WTC11 (cell line): ENCODE results near the gene TSPAN17. TPM values are rescaled to one million over a fixed set of nuclear protein-coding genes. Genes with fewer than 3 reads are reported as not detected.

Source experiments
- ATAC-seq: fragments of 200-7000 bp; cut with Tn5 transposase; 2 replicates; pipeline ENCODE4 v1.10.0; 2021; ENCODE audit warnings: mild to moderate bottlenecking, moderate library complexity
- CTCF ChIA-PET: fragments of 300-600 bp; sonication (Branson Sonifier 250); formaldehyde crosslinking; loops from one replicate; lab custom pipeline; 2021; ENCODE audit warnings: antibody characterized with exemption; lab: Charles Lee
- POLR2A ChIA-PET: fragments of 350-600 bp; sonication (Branson Sonifier 250); formaldehyde crosslinking; loops from one replicate; lab custom pipeline; 2021; ENCODE audit warnings: antibody characterized with exemption; lab: Charles Lee
- DNase-seq: peaks from one replicate; pipeline ENCODE4 v3.0.0; 2021; ENCODE audit warnings: low spot score
- H3K27ac Mint-ChIP-seq: 2 replicates; pipeline ENCODE4 v1.8.0; 2021; ENCODE audit warnings: mixed read lengths
- H3K27me3 Mint-ChIP-seq: 2 replicates; pipeline ENCODE4 v1.8.0; 2021; ENCODE audit warnings: low read depth, mild to moderate bottlenecking, moderate library complexity, mixed read lengths
- H3K36me3 Mint-ChIP-seq: 2 replicates; pipeline ENCODE4 v1.8.0; 2021; ENCODE audit warnings: mixed read lengths
- H3K4me1 Mint-ChIP-seq: 2 replicates; pipeline ENCODE4 v1.8.0; 2022; ENCODE audit warnings: mixed read lengths
- H3K4me3 Mint-ChIP-seq: 2 replicates; pipeline ENCODE4 v1.8.0; 2021; ENCODE audit warnings: mild to moderate bottlenecking, moderate library complexity, mixed read lengths
- H3K9me3 Mint-ChIP-seq: 2 replicates; pipeline ENCODE4 v1.8.0; 2021; ENCODE audit warnings: mixed read lengths
- ARID4B ChIP-seq: sonication (generic); formaldehyde crosslinking; IDR thresholded peaks from 2 replicates; pipeline ENCODE4 v1.8.0; 2023; ENCODE audit warnings: missing genetic modification reagents, mild to moderate bottlenecking, borderline replicate concordance
- ATF6 ChIP-seq: sonication (generic); formaldehyde crosslinking; IDR thresholded peaks from 2 replicates; pipeline ENCODE4 v1.8.1; 2023; ENCODE audit warnings: mild to moderate bottlenecking, missing genetic modification reagents
- CBFB ChIP-seq: sonication (generic); formaldehyde crosslinking; IDR thresholded peaks from 2 replicates; pipeline ENCODE4 v1.8.1; 2022; ENCODE audit warnings: mild to moderate bottlenecking, low read depth, missing genetic modification reagents
- CTCF ChIP-seq: fragments of 200-600 bp; IDR thresholded peaks from 2 replicates; pipeline ENCODE4 v1.8.0; 2022; ENCODE audit warnings: antibody characterized with exemption
- FOXK1 ChIP-seq: sonication (generic); formaldehyde crosslinking; IDR thresholded peaks from 2 replicates; pipeline ENCODE4 v1.8.0; 2022; ENCODE audit warnings: mild to moderate bottlenecking, moderate library complexity, missing genetic modification reagents
- FOXP1 ChIP-seq: sonication (generic); formaldehyde crosslinking; IDR thresholded peaks from 2 replicates; pipeline ENCODE4 v1.8.0; 2022; ENCODE audit warnings: missing genetic modification reagents, mild to moderate bottlenecking, moderate library complexity, borderline replicate concordance
- FOXP4 ChIP-seq: sonication (generic); formaldehyde crosslinking; IDR thresholded peaks from 2 replicates; pipeline ENCODE4 v1.8.0; 2022; ENCODE audit warnings: mild to moderate bottlenecking, missing genetic modification reagents
- GRHL2 ChIP-seq: fragments of 250-450 bp; sonication (Bioruptor Pico); IDR thresholded peaks from 2 replicates; pipeline ENCODE4 v1.8.0; 2022; ENCODE audit warnings: mild to moderate bottlenecking, moderate library complexity; ENCODE audit not compliant: insufficient replicate concordance, severe bottlenecking
- IRF2 ChIP-seq: sonication (generic); formaldehyde crosslinking; IDR thresholded peaks from 2 replicates; pipeline ENCODE4 v1.8.0; 2022; ENCODE audit warnings: low read depth, missing genetic modification reagents, borderline replicate concordance
- MXD4 ChIP-seq: fragments of 250-450 bp; sonication (Bioruptor Pico); IDR thresholded peaks from 2 replicates; pipeline ENCODE4 v1.8.0; 2021; ENCODE audit warnings: mild to moderate bottlenecking, moderate library complexity, borderline replicate concordance
- SMAD3 ChIP-seq: sonication (generic); formaldehyde crosslinking; IDR thresholded peaks from 2 replicates; pipeline ENCODE4 v1.8.0; 2022; ENCODE audit warnings: missing genetic modification reagents, mild to moderate bottlenecking, borderline replicate concordance
- ZNF396 ChIP-seq: fragments of 250-450 bp; sonication (Bioruptor Pico); IDR thresholded peaks from 2 replicates; pipeline ENCODE4 v1.8.0; 2021; ENCODE audit warnings: mild to moderate bottlenecking, moderate library complexity, borderline replicate concordance
- ZNF423 ChIP-seq: fragments of 250-450 bp; sonication (Bioruptor Pico); IDR thresholded peaks from 2 replicates; pipeline ENCODE4 v2.1.2; 2022; ENCODE audit warnings: mild to moderate bottlenecking, moderate library complexity
- total RNA-seq: library from RNA; stranded (reverse); gene quantifications from 3 replicates; pipeline ENCODE4 v1.2.3, GENCODE V29; 2021
- TF ChIP-seq, protein P1 (sequence below): sonication (generic); formaldehyde crosslinking; IDR thresholded peaks from 2 replicates; pipeline ENCODE4 v1.8.0; 2022; ENCODE audit warnings: mild to moderate bottlenecking, missing genetic modification reagents
- TF ChIP-seq, protein P2 (sequence below): sonication (generic); formaldehyde crosslinking; IDR thresholded peaks from 2 replicates; pipeline ENCODE4 v1.8.1; 2022; ENCODE audit warnings: low read depth, mild to moderate bottlenecking, moderate library complexity, missing genetic modification reagents, borderline replicate concordance
- TF ChIP-seq, protein P3 (sequence below): fragments of 250-450 bp; sonication (Bioruptor Pico); IDR thresholded peaks from 2 replicates; pipeline ENCODE4 v1.9.0; 2021; ENCODE audit warnings: moderate library complexity, mild to moderate bottlenecking, inconsistent platforms, borderline replicate concordance
- TF ChIP-seq, protein P4 (sequence below): sonication (generic); formaldehyde crosslinking; IDR thresholded peaks from 2 replicates; pipeline ENCODE4 v1.8.0; 2022; ENCODE audit warnings: missing genetic modification reagents

Gene TSPAN17
- total RNA-seq, 1 experiment from 2014 or later, result 47.8 TPM

DNA sequence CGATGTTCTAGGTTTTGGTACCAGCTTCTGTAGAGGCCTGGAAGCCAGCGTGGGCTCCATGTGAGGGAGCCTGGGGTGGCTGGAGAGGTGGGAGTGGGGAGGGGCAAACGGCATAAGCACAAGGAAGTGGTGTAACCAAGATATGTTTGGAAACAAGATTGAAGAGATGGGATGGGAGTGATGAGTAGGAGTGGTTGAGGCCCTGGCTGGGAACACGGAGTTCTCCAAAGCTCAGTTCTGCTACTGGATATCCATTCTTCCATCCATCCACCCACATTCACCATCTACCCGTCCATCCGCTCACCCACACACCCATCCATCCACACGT is 12.2 kb downstream of the TSPAN17 start (continued):
- TF ChIP-seq SMAD3 (CRISPR knock-in tag) (no peak), CBFB (no peak)
- TF ChIP-seq, all 79 proteins: peak for 0

DNA sequence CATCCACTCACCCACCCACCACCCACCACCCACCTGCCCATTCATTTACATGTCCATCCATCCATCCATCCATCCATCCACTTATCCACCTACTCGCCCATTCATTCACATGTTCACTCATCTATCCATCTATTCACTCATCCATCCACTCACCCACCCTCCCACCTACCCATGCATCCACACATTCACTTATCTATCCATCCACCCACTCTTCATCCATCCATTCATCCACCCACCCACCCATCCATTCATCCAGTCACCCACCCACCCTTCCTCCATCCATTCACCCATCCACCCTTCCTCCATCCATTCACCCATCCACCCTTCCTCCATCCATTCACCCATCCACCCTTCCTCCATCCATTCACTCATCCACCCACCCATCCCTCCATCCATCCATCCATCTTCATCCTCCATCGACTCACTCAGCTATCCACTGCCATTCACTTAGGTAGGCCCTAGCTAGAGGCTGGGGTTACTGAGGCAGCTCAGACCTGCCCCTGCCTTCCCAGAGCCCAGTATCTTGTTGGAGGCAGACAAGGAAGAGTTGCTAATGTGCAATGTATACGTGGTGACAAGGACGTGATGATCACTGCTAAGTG is 12.7 kb downstream of the TSPAN17 start:
- H3K27me3 Mint-ChIP-seq, result no peaks in the 10 kb centered on the region
- DNase-seq, result no peak
- no peak overlapping the region for H3K27ac Mint-ChIP-seq
- H3K4me1 Mint-ChIP-seq, result peaks cover 11% of the 10 kb centered on the region
- ATAC-seq, result no peak
- ChIA-PET POLR2A (interaction anchor here (0.6 to 1.4 kb wide), 5 partner anchors 13 to 239 kb away, joined by 3 to 5 read pairs (median 3); partner anchors contain the start of genes HK3 and TSPAN17), CTCF (interaction anchor here (0.5 to 6.2 kb wide), 124 partner anchors 10 to 454 kb away, joined by 3 to 233 read pairs (median 6); partner anchors contain the start of genes EIF4E1B, FGFR4, HK3 and RNF44)
- no peaks in the 10 kb centered on the region for H3K9me3 Mint-ChIP-seq
- H3K4me3 Mint-ChIP-seq, result no peak overlapping the region
- H3K36me3 Mint-ChIP-seq, result no peaks in the 10 kb centered on the region
- TF ChIP-seq, protein P1, sequence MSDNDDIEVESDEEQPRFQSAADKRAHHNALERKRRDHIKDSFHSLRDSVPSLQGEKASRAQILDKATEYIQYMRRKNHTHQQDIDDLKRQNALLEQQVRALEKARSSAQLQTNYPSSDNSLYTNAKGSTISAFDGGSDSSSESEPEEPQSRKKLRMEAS (CRISPR knock-in tag), result no peak
- no peak for TF ChIP-seq CTCF
- no peak for TF ChIP-seq ARID4B (CRISPR knock-in tag)
- TF ChIP-seq IRF2 (CRISPR knock-in tag), result no peak
- TF ChIP-seq, protein P2, sequence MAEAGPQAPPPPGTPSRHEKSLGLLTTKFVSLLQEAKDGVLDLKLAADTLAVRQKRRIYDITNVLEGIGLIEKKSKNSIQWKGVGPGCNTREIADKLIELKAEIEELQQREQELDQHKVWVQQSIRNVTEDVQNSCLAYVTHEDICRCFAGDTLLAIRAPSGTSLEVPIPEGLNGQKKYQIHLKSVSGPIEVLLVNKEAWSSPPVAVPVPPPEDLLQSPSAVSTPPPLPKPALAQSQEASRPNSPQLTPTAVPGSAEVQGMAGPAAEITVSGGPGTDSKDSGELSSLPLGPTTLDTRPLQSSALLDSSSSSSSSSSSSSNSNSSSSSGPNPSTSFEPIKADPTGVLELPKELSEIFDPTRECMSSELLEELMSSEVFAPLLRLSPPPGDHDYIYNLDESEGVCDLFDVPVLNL (CRISPR knock-in tag), result no peak
- no peak for TF ChIP-seq FOXP4 (CRISPR knock-in tag)
- TF ChIP-seq ATF6, result no peak
- no peak for TF ChIP-seq ZNF423 (CRISPR knock-in tag)
- TF ChIP-seq FOXK1, result no peak
- no peak for TF ChIP-seq ZNF396 (CRISPR knock-in tag)
- TF ChIP-seq GRHL2, result no peak
- TF ChIP-seq, protein P3, sequence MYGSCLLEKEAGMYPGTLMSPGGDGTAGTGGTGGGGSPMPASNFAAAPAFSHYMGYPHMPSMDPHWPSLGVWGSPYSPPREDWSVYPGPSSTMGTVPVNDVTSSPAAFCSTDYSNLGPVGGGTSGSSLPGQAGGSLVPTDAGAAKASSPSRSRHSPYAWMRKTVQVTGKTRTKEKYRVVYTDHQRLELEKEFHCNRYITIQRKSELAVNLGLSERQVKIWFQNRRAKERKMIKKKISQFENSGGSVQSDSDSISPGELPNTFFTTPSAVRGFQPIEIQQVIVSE (CRISPR knock-in tag), result no peak
- no peak for TF ChIP-seq MXD4 (CRISPR knock-in tag)
- TF ChIP-seq FOXP1 (CRISPR knock-in tag), result no peak
- TF ChIP-seq, protein P4, sequence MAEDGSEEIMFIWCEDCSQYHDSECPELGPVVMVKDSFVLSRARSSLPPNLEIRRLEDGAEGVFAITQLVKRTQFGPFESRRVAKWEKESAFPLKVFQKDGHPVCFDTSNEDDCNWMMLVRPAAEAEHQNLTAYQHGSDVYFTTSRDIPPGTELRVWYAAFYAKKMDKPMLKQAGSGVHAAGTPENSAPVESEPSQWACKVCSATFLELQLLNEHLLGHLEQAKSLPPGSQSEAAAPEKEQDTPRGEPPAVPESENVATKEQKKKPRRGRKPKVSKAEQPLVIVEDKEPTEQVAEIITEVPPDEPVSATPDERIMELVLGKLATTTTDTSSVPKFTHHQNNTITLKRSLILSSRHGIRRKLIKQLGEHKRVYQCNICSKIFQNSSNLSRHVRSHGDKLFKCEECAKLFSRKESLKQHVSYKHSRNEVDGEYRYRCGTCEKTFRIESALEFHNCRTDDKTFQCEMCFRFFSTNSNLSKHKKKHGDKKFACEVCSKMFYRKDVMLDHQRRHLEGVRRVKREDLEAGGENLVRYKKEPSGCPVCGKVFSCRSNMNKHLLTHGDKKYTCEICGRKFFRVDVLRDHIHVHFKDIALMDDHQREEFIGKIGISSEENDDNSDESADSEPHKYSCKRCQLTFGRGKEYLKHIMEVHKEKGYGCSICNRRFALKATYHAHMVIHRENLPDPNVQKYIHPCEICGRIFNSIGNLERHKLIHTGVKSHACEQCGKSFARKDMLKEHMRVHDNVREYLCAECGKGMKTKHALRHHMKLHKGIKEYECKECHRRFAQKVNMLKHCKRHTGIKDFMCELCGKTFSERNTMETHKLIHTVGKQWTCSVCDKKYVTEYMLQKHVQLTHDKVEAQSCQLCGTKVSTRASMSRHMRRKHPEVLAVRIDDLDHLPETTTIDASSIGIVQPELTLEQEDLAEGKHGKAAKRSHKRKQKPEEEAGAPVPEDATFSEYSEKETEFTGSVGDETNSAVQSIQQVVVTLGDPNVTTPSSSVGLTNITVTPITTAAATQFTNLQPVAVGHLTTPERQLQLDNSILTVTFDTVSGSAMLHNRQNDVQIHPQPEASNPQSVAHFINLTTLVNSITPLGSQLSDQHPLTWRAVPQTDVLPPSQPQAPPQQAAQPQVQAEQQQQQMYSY, result no peak
